Large intestine (tissue), 3 donors: Measurements from ENCODE around the gene NRAS. TPM values are rescaled to one million over a fixed set of nuclear protein-coding genes. Genes with fewer than 3 reads are reported as not detected.
A peak's percentile ranks its signal among the peaks of the same experiment; 100 is the strongest.
"Not testable (repeated sequence)": the region's sequence is repeated elsewhere in the genome, so short reads cannot be mapped to it uniquely, and the experiment has no call there.

Experiments
- DNase-seq, 2 donors: peaks; one replicate each; pipeline versions ENCODE4 v3.0.0 to v3.0.0-alpha.2; 2013
- H3K27ac ChIP-seq: one replicate; pipeline ENCODE4 v1.5.1; 2013; ENCODE audit warnings: low read length
- H3K27me3 ChIP-seq: 2 replicates; pipeline ENCODE4 v1.6.1; 2013; ENCODE audit warnings: low read length; ENCODE audit not compliant: control insufficient read depth, insufficient read depth
- H3K36me3 ChIP-seq: 2 replicates; pipeline ENCODE4 v1.6.1; 2013; ENCODE audit warnings: low read length; ENCODE audit not compliant: control insufficient read depth, insufficient read depth
- H3K4me1 ChIP-seq: one replicate; pipeline ENCODE4 v1.6.1; 2013; ENCODE audit warnings: low read length; ENCODE audit not compliant: control insufficient read depth, insufficient read depth
- H3K4me3 ChIP-seq: one replicate; pipeline ENCODE4 v1.5.1; 2013; ENCODE audit warnings: low read length
- H3K9me3 ChIP-seq: one replicate; pipeline ENCODE4 v1.6.1; 2013; ENCODE audit warnings: mild to moderate bottlenecking, low read depth, low read length, moderate library complexity; ENCODE audit not compliant: control insufficient read depth
- WGBS: methylation state at CpG from one replicate; pipeline ENCODE4 v1.1.5; 2013; ENCODE audit warnings: low lambda C conversion rate; ENCODE audit not compliant: insufficient coverage; 5-methylcytosine and 5-hydroxymethylcytosine counted together
- polyA plus RNA-seq: library from polyadenylated mRNA; unstranded; fragments of 120-200 nt; gene quantifications from one replicate; pipeline ENCODE4 v1.2.1, GENCODE V29; 2013

NRAS gene
- polyA plus RNA-seq, 1 donor = 49.7 TPM

DNA sequence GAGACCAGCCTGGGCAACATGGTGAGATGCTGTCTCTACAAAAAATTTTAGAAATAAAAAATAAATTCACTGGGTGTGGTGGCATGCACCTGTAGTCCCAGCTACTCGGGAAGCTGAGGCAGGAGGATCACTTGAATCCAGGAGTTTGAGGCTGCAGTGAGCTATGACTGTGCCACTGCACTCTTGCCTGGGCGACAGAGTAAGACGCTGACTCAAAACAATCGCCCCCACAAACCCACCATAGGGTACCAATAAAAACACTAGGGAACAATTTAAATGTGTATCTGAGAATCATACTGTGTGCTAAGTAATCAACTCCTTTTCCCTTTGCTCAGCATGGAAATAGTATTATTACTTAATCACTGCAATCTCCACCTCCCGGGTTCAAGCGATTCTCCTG lies 37.1 kb upstream of the NRAS start:
- no CpG with 5 or more reads among the region's 6 CpGs for WGBS
- not testable (repeated sequence) for H3K9me3 ChIP-seq, H3K27ac ChIP-seq, H3K27me3 ChIP-seq, H3K4me3 ChIP-seq, DNase-seq, H3K4me1 ChIP-seq
- H3K36me3 ChIP-seq = peaks cover 16% of the 10 kb centered on the region

DNA sequence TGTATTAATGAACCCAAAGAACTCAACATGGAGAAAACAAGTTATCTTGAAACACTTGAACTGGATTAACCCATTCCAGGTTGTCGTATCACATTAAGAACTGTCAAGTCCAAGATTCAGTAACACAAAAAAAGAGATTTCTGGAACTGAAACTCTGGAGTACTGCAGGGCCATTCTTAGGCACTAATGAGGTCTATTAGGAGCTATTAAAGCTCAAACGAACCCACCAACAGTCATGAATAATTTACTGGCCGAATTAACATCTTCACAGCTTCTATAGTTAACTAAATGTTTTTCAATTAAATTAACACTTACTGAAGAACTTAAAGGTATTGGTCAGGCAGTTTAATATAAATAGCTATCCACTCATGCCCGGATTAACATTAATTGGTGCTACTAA lies 36.6 kb upstream of the NRAS start:
- no peak for DNase-seq
- Histone ChIP-seq H3K36me3 (peaks cover 20% of the 10 kb centered on the region), H3K4me3 (no peak overlapping the region), H3K9me3 (no peaks in the 10 kb centered on the region), H3K27ac (no peak overlapping the region), H3K4me1 (peaks cover 6% of the 10 kb centered on the region), H3K27me3 (no peaks in the 10 kb centered on the region)
- 82% methylated on average over 2 of the region's 4 CpGs for WGBS

DNA sequence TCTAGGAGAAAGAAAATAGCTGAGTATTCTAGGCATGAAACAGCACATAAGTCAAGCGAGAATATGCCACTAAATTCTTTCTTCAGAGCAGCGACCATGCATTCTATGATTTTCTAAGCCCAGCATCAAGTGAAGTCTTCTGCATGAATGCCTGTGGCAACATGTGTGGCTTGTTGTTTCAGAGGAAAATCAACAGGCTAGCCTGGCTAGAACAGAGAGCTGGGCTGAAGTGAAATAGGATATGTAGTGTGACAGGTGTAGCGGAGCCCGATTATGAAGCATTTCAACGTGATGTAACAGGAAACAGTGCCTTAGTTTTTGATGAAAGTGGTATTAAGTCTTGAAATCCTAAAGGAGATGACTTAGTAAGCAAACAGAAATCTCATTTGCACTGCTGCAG lies 34.2 kb upstream of the NRAS start:
- Histone ChIP-seq H3K4me1 (peaks cover 6% of the 10 kb centered on the region), H3K36me3 (peaks cover 36% of the 10 kb centered on the region), H3K4me3 (no peak overlapping the region), H3K9me3 (no peaks in the 10 kb centered on the region), H3K27me3 (no peaks in the 10 kb centered on the region), H3K27ac (no peak overlapping the region)
- no CpG with 5 or more reads among the region's 5 CpGs for WGBS
- no peak for DNase-seq

DNA sequence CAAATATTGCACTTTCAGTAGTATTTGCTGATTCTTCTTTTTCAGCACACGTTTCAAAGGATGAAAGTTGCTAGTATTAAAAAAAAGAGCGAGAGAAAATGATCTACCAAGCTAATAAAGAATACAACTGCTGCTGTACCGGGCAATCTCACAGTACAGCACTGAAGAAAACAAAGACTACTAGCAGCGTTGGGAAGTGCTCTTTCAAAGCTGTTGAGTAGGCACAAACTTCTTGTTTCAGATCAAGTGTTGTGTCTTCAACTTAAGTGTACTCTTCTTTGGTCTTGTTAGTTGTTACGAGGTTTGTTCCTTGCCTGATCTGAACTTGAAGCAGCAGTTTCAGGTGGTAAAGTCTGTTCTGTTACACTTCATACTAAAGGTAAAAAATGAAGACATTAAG lies 33.3 kb upstream of the NRAS start:
- Histone ChIP-seq H3K9me3 (no peaks in the 10 kb centered on the region), H3K27me3 (no peaks in the 10 kb centered on the region), H3K36me3 (peaks cover 37% of the 10 kb centered on the region), H3K4me1 (peaks cover 1% of the 10 kb centered on the region), H3K4me3 (no peak overlapping the region), H3K27ac (no peak overlapping the region)
- no peak for DNase-seq
- WGBS = no CpG with 5 or more reads among the region's 5 CpGs

DNA sequence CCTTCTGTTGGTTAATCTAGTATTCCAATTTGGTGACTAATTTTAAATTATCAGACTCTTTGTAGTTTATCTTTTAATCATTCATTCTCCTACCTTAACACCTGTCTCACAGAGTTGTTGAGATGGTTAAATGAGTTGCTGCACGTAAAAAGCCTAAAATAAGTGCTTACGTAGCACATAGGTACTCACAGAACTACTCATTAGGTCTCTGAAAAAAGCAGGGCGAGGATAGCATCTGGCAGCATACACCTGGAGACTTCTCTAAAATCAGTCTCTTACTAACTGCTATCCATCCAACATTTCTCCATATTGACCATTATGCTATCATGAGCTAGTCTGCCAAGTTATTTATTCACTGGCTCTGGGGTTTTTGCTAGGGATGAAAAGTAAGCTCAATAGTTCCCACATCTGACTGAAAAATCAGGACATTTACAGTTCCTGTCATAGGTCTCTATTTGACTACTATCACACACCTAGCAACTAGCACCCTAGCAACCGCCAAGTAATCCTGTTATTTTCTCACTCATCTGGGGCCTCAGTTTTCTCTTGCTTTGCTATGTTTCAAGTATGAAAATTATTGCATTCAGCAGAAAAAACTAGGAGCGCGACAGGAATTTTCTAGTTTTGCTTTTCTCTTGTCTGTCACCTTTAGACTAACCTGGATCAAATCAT lies 30.0 kb upstream of the NRAS start:
- no peak for DNase-seq
- peaks cover 59% of the 10 kb centered on the region for H3K36me3 ChIP-seq
- H3K27ac ChIP-seq = no peak overlapping the region
- no peak overlapping the region for H3K4me3 ChIP-seq
- H3K27me3 ChIP-seq = no peaks in the 10 kb centered on the region
- no peaks in the 10 kb centered on the region for H3K9me3 ChIP-seq
- WGBS = 74% methylated on average over 5 of the region's 6 CpGs
- H3K4me1 ChIP-seq = no peaks in the 10 kb centered on the region

DNA sequence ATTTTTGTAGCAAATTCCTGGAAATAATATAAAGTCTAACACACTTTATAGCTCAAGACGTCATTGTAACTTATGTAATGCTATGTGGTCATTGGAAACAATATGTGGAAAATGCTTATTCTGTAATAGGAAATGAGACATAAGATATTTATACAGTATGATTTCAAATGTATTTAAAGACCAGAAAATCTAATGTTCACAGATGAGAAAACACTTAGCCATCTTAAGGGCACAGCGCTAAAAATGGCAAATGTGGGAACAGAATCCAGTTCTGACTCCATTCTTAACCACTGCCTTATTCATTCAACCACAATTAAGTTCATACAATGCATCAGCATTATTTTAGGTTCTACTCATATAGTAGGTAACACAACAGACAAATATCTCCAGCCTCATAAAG lies 28.7 kb upstream of the NRAS start:
- no peak for DNase-seq
- peaks cover 62% of the 10 kb centered on the region for H3K36me3 ChIP-seq
- H3K4me1 ChIP-seq = no peaks in the 10 kb centered on the region
- H3K9me3 ChIP-seq = no peaks in the 10 kb centered on the region
- no peak overlapping the region for H3K4me3 ChIP-seq
- H3K27ac ChIP-seq = no peak overlapping the region
- WGBS = 73% methylated on average over 1 of the region's 2 CpGs
- no peaks in the 10 kb centered on the region for H3K27me3 ChIP-seq

DNA sequence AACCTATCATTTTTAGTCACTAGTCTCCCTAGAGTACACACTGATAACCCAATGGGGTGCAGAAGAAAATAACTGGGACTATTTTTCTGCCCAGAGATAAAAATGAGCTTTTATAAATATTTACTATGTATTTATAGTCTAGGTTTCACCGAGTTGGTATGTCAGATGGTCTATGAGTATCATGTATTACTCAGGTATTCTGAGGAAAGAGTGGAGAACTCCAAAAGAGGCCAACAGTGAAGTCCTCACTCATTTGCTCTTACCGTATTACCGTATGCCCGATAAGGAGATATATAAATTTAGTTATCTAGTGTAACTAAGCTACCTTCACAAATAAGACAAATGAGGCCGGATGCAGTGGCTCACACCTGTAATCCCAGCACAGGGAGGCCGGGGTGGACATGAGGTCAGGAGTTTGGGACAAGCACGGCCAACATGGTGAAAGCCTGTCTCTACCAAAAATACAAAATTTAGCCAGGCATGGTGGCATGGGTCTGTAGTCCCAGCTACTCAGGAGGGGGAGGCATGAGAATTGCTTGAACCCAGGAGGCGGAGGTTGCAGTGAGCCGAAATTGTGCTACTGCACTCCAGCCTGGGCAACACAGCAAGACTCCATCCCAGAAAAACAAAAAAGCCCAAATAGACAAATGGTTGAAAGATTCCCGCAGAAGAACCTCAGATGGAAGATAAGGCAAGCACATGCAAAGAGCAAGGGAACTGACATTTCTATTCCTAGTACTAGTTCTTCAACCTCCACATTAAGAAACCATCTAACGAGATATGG lies 25.6 kb upstream of the NRAS start:
- WGBS = 79% methylated on average over 2 of the region's 11 CpGs
- no peak overlapping the region for H3K27ac ChIP-seq
- H3K9me3 ChIP-seq = no peaks in the 10 kb centered on the region
- DNase-seq = no peak
- no peak overlapping the region for H3K4me3 ChIP-seq
- H3K27me3 ChIP-seq = no peaks in the 10 kb centered on the region
- peaks cover 57% of the 10 kb centered on the region for H3K36me3 ChIP-seq
- H3K4me1 ChIP-seq = peaks cover 7% of the 10 kb centered on the region

DNA sequence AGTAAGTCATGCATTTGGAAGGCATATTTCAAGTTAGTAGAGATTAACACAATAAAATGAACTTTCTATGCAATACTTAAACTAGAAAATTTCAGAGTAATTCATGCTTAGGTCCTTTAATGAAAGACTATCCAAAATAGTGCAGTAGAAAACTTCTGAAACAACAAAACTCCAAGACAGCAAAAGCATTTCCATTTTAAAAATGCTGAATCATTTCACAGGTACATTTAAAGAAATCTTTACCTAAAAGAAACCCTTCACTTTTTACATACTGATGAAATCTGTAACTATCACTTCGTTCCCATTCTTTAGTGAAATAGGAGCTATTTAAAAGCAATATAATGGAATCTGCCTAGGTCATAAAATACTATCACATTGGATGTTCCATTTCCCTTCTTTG lies 23.8 kb upstream of the NRAS start:
- WGBS = 86% methylated on average over 1 of the region's 1 CpG
- Histone ChIP-seq H3K27ac (no peak overlapping the region), H3K36me3 (peaks cover 59% of the 10 kb centered on the region), H3K27me3 (no peaks in the 10 kb centered on the region), H3K4me1 (peaks cover 11% of the 10 kb centered on the region), H3K4me3 (no peak overlapping the region), H3K9me3 (no peaks in the 10 kb centered on the region)
- no peak for DNase-seq

DNA sequence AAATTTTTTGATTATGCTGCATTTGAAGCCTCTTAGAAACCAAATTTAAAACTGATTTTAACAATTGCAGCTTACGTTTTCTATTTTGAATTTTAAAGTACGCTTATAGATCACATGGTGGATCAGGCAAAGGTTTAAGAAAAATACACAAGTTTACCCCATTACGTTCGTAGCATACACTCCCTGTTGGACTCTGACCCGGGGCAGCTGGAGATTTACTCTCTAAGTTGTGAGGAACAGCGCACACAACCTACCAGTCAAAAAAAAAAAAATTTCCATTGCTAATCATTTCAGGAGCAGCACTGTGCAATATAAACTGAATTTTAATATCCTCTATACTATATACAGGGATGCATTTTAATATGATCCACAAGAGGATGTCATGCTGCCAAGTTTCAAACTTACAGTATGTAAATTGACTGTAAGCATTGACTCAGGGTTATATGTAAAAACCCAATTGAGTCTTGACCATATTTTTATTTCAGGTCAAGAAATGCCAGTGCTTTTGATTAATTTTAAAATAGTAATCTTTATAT lies 20.8 kb upstream of the NRAS start:
- 38% methylated on average over 5 of the region's 6 CpGs for WGBS
- H3K9me3 ChIP-seq = no peaks in the 10 kb centered on the region
- H3K27me3 ChIP-seq = no peaks in the 10 kb centered on the region
- peaks cover 11% of the 10 kb centered on the region for H3K4me1 ChIP-seq
- DNase-seq = peak; percentile 66 to 85
- H3K27ac ChIP-seq = no peak overlapping the region
- H3K4me3 ChIP-seq = no peak overlapping the region
- H3K36me3 ChIP-seq = peaks cover 63% of the 10 kb centered on the region

DNA sequence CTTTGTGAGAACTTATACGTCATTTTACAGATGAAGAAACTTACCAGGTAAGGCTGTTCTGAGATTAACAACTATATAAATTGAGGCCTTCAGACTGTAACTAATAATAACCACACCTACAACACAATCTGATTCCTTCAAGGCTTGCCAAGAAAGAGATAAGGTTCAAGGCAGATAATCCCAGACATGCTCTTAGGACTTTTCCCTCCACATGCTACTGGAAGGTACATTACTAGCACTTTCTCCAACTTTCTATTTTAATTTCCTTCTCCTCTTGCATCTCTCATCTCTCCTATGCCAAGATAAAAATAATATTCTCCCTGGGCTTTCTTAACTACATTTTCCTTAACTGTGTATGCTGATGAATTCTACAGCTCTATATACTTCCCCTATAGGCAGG lies 18.9 kb upstream of the NRAS start:
- Histone ChIP-seq H3K4me3 (no peak overlapping the region), H3K27ac (no peak overlapping the region), H3K4me1 (peaks cover 11% of the 10 kb centered on the region), H3K27me3 (no peaks in the 10 kb centered on the region), H3K36me3 (peaks cover 68% of the 10 kb centered on the region), H3K9me3 (no peaks in the 10 kb centered on the region)
- DNase-seq = peak in 1 of 2 donors; percentile 62
- 25% methylated on average over 1 of the region's 1 CpG for WGBS
